GM21723 (cell line): ENCODE measurements around the gene TNKS1BP1.

Experiments
- ATAC-seq: cut with Tn5 transposase; IDR thresholded peaks from one replicate; pipeline ENCODE4 v1.9.1; 2021; ENCODE audit warnings: mild to moderate bottlenecking, moderate library complexity; ENCODE audit not compliant: unreplicated experiment

Gene TNKS1BP1

GRCh38 chr11:57263351-57263750 lies 61.4 kb downstream of the TNKS1BP1 start:
- ATAC-seq = no peak

- ATAC-seq = no peak
Observed at GRCh38 chr11:57262157-57262556, 62.6 kb downstream of the TNKS1BP1 start.

DNA sequence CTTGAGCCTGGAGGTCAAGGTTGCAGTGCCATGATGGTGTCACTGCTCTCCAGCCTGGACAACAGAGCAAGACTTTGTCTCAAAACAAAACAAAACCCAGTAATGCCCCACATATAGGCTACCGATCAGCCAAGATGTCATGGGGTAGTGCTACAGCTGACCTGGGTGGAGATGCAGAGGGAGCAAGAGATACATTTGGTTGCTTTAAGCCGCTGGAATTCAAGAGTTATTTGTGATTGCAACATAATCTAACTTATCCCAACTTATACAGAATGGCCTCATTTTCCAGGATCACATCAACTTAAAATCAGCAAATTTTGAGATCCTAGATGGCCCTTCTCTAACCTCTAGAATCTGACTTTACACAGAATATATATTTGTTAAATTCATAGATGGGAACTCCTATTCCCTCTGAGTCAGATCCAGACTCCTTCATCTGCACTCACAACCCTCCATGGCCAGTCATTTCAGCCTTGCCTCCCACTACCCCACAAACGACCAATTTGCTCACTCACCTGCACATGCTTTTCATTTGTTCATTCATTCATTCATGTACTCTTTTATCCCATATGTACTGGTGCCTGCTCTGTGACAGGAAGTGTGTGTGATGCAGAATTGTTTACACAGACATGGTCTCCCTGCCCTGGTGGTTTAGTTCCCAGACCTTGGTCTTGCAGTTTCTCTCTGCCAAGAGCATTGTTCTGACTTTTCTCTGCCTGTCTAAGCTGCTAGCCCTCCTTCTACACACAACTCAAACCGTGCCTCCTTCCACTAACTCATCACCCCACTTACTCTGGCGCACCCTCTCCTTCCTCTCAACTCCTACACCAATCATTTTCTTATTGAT lies 63.6 kb downstream of the TNKS1BP1 start:
- ATAC-seq = no peak

- no peak for ATAC-seq
Observed at GRCh38 chr11:57256119-57256518, 68.6 kb downstream of the TNKS1BP1 start.

DNA sequence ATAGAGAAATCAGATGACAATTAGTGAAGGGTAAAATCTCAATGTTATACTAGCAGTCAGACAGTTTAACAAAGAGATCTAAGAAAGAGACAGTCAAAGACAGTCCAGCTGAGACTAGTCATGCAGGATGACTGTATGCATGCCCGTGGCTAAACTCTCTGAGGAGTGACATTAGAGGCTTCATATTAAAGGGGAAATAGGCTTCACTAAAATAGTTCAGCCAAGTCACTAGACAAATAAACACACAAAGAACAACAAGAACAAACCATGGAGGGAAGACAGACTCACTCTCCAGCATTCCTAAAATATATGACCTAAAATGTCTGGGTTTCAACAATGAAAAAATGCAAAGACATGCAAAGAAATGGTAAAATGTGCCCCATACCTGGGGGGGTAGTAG lies 69.1 kb downstream of the TNKS1BP1 start:
- no peak for ATAC-seq

- no peak for ATAC-seq
Observed at GRCh38 chr11:57254631-57255030, 70.1 kb downstream of the TNKS1BP1 start.

GRCh38 chr11:57251491-57252104 lies 73.2 kb downstream of the TNKS1BP1 start:
- no peak for ATAC-seq

DNA sequence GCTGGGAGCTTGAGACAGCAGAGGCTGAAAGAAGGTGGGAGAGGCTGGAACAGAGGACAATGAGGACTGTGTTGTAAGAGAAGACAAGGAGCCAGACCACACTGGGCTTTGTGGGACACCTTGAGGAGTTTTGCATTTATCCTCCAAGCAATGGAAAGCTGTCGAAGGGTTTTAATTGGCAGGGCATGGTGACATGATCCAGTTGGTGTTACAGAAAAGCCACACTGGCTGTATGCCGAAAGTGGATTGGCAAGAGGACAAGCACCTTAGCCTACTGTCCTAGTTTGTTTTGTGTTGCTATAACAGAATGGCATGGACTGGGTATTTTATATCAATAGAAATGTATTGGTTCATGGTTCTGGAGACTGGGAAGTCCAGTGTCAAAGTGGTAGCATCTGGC lies 73.7 kb downstream of the TNKS1BP1 start:
- ATAC-seq = no peak
